Measurements from ENCODE around the gene TMEM170B.

TMEM170B gene

GRCh38 chr6:11537229-11538051, at the start of gene TMEM170B:
Gene TMEM170B, plus strand, starts transcription at chr6:11537749. Its CDS starts 529 bp downstream, at chr6:11538278.
- H3K4me3 ChIP-seq (ENCODE audit: low read length), result peak within 1 kb of the TSS; percentile 84
- no peak for TF ChIP-seq ZNF274 (IDR thresholded peaks at IDR 0.05; ENCODE audit: low read depth, low read length)

- TF ChIP-seq ZNF274 (IDR thresholded peaks at IDR 0.05; ENCODE audit: low read depth, low read length), result no peak
Observed at GRCh38 chr6:11490996-11491395, 46.6 kb upstream of the TMEM170B start.

GRCh38 chr6:11491596-11492463, 45.7 kb upstream of the TMEM170B start:
- H3K4me3 ChIP-seq (ENCODE audit: low read length), result no peak overlapping the region

More at GRCh38 chr6:11490996-11491395, 46.6 kb upstream of the TMEM170B start:
- H3K4me3 ChIP-seq (ENCODE audit: low read length), result no peak overlapping the region

GRCh38 chr6:11492464-11493290, 44.9 kb upstream of the TMEM170B start:
- no peak overlapping the region for H3K4me3 ChIP-seq (ENCODE audit: low read length)
- TF ChIP-seq ZNF274 (IDR thresholded peaks at IDR 0.05; ENCODE audit: low read depth, low read length), result no peak

More at GRCh38 chr6:11491596-11492463, 45.7 kb upstream of the TMEM170B start:
- TF ChIP-seq ZNF274 (IDR thresholded peaks at IDR 0.05; ENCODE audit: low read depth, low read length), result no peak

- no peak for TF ChIP-seq ZNF274 (IDR thresholded peaks at IDR 0.05; ENCODE audit: low read depth, low read length)
- H3K4me3 ChIP-seq (ENCODE audit: low read length), result no peak overlapping the region
Observed at GRCh38 chr6:11493974-11494373, 43.6 kb upstream of the TMEM170B start.

- TF ChIP-seq ZNF274 (IDR thresholded peaks at IDR 0.05; ENCODE audit: low read depth, low read length), result no peak
- no peak overlapping the region for H3K4me3 ChIP-seq (ENCODE audit: low read length)
Observed at GRCh38 chr6:11494786-11495564, 42.6 kb upstream of the TMEM170B start.

- no peak for TF ChIP-seq ZNF274 (IDR thresholded peaks at IDR 0.05; ENCODE audit: low read depth, low read length)
- no peak overlapping the region for H3K4me3 ChIP-seq (ENCODE audit: low read length)
Observed at GRCh38 chr6:11495565-11496145, 41.9 kb upstream of the TMEM170B start.

- no peak overlapping the region; the same call in 1 of the 2 replicates for H3K4me3 ChIP-seq (ENCODE audit: low read length)
- TF ChIP-seq ZNF274 (IDR thresholded peaks at IDR 0.05; ENCODE audit: low read depth, low read length), result no peak
Observed at GRCh38 chr6:11496152-11497060, 41.1 kb upstream of the TMEM170B start.

GRCh38 chr6:11497107-11497506, 40.4 kb upstream of the TMEM170B start:
- TF ChIP-seq ZNF274 (IDR thresholded peaks at IDR 0.05; ENCODE audit: low read depth, low read length), result no peak
- no peak overlapping the region for H3K4me3 ChIP-seq (ENCODE audit: low read length)

- TF ChIP-seq ZNF274 (IDR thresholded peaks at IDR 0.05; ENCODE audit: low read depth, low read length), result no peak
- no peak overlapping the region for H3K4me3 ChIP-seq (ENCODE audit: low read length)
Observed at GRCh38 chr6:11497881-11498280, 39.7 kb upstream of the TMEM170B start.

GRCh38 chr6:11500008-11500407, 37.5 kb upstream of the TMEM170B start:
- H3K4me3 ChIP-seq (ENCODE audit: low read length), result no peak overlapping the region
- TF ChIP-seq ZNF274 (IDR thresholded peaks at IDR 0.05; ENCODE audit: low read depth, low read length), result no peak

GRCh38 chr6:11509471-11509870, 28.1 kb upstream of the TMEM170B start:
- TF ChIP-seq ZNF274 (IDR thresholded peaks at IDR 0.05; ENCODE audit: low read depth, low read length), result no peak
- no peak overlapping the region for H3K4me3 ChIP-seq (ENCODE audit: low read length)
